SK-N-MC (cell line): ENCODE results near the gene OR2L13.
"Not testable (repeated sequence)": the region's sequence is repeated elsewhere in the genome, so short reads cannot be mapped to it uniquely, and the experiment has no call there.

Experiments
- DNase-seq: peaks from one replicate; pipeline ENCODE4 v3.0.0-alpha.2; 2011; ENCODE audit warnings: low read depth, low spot score
- H3K27ac ChIP-seq: fragments of 200-600 bp; sonication (generic); 2 replicates; pipeline ENCODE4 v1.5.1; 2016; ENCODE audit warnings: mixed run types
- H3K36me3 ChIP-seq: fragments of 200-600 bp; sonication (generic); 2 replicates; pipeline ENCODE4 v1.6.1; 2017; ENCODE audit warnings: antibody characterized with exemption, low read length, mixed read lengths; ENCODE audit not compliant: insufficient read depth
- H3K4me3 ChIP-seq: fragments of 200-600 bp; sonication (generic); 2 replicates; pipeline ENCODE4 v1.5.1; 2016
- H3K9ac ChIP-seq: fragments of 200-600 bp; sonication (generic); 2 replicates; pipeline ENCODE4 v1.8.0; 2017; ENCODE audit warnings: mixed run types, mixed read lengths; ENCODE audit not compliant: insufficient read length
- H3K9me3 ChIP-seq: fragments of 200-600 bp; sonication (generic); 2 replicates; pipeline ENCODE4 v1.6.1; 2017; ENCODE audit warnings: low read depth, mild to moderate bottlenecking, antibody characterized with exemption, low read length, moderate library complexity, mixed read lengths
- EZH2 ChIP-seq: fragments of 200-600 bp; sonication (generic); IDR thresholded peaks from one replicate; pipeline ENCODE4 v1.6.1; 2017; ENCODE audit warnings: antibody characterized with exemption
- FOXP2 ChIP-seq: optimal IDR thresholded peaks from 2 replicates; pipeline ENCODE3; 2011; ENCODE audit warnings: mild to moderate bottlenecking, moderate library complexity; ENCODE audit not compliant: insufficient read depth; ENCODE audit errors: extremely low read length, control extremely low read depth
- POLR2AphosphoS5 ChIP-seq: IDR thresholded peaks from 2 replicates; pipeline ENCODE4 v1.6.1; 2012; ENCODE audit warnings: mild to moderate bottlenecking, low read depth, low read length, borderline replicate concordance

Gene OR2L13

GRCh38 chr1:248094884-248095283 is at the start of gene OR2L13:
TSS of gene OR2L13 (plus strand) at chr1:248095184. CDS start at chr1:248099376, 4,192 bp downstream.
- TF ChIP-seq POLR2AphosphoS5 (no peak), FOXP2 (no peak), EZH2 (no peak)
- no peak for DNase-seq
- H3K4me3 ChIP-seq: no peak within 1 kb of the TSS
- no peaks in the 10 kb centered on the region for H3K9me3 ChIP-seq
- H3K27ac ChIP-seq: no peak within 1 kb of the TSS
- no peak within 1 kb of the TSS for H3K9ac ChIP-seq
- H3K36me3 ChIP-seq: no peaks in the 10 kb centered on the region

GRCh38 chr1:248045209-248045608 is 49.8 kb upstream of the OR2L13 start:
- peak overlapping the region; percentile 41 for H3K9ac ChIP-seq
- DNase-seq: no peak
- H3K9me3 ChIP-seq: no peaks in the 10 kb centered on the region
- TF ChIP-seq FOXP2: no peak
- TF ChIP-seq EZH2: no peak
- no peak for TF ChIP-seq POLR2AphosphoS5
- no peaks in the 10 kb centered on the region for H3K36me3 ChIP-seq
- H3K4me3 ChIP-seq: peak overlapping the region; percentile 44
- peak overlapping the region; percentile 82 for H3K27ac ChIP-seq

- Histone ChIP-seq H3K9me3 (no peaks in the 10 kb centered on the region), H3K9ac (no peak within 1 kb of the TSS), H3K27ac (peak within 1 kb of the TSS; percentile 82; the same call in 1 of the 2 replicates), H3K36me3 (no peaks in the 10 kb centered on the region), H3K4me3 (no peak within 1 kb of the TSS; the same call in 1 of the 2 replicates)
- TF ChIP-seq POLR2AphosphoS5 (no peak), EZH2 (no peak), FOXP2 (no peak)
- no peak for DNase-seq
Measured at GRCh38 chr1:248046536-248046935, 48.4 kb upstream of the OR2L13 start, which contains the start of gene OR2L3. TSS of gene OR2L3 (plus strand) at chr1:248046836. CDS start at chr1:248060682, 13,846 bp downstream.

GRCh38 chr1:248047008-248047407 is 48.0 kb upstream of the OR2L13 start:
- TF ChIP-seq FOXP2 (no peak), POLR2AphosphoS5 (no peak), EZH2 (no peak)
- Histone ChIP-seq H3K4me3 (no peak overlapping the region), H3K9ac (no peak overlapping the region), H3K27ac (no peak overlapping the region), H3K36me3 (no peaks in the 10 kb centered on the region), H3K9me3 (no peaks in the 10 kb centered on the region; the same call in 1 of the 2 replicates)
- DNase-seq: no peak

GRCh38 chr1:248054671-248055070 is 40.3 kb upstream of the OR2L13 start:
- Histone ChIP-seq H3K9me3 (no peaks in the 10 kb centered on the region; the same call in 1 of the 2 replicates), H3K4me3 (no peak overlapping the region), H3K36me3 (no peaks in the 10 kb centered on the region), H3K9ac (no peak overlapping the region), H3K27ac (no peak overlapping the region)
- TF ChIP-seq FOXP2: no peak
- TF ChIP-seq EZH2: no peak
- TF ChIP-seq POLR2AphosphoS5: no peak
- DNase-seq: no peak

GRCh38 chr1:248055261-248055660 is 39.7 kb upstream of the OR2L13 start:
- H3K9me3 ChIP-seq: no peaks in the 10 kb centered on the region; the same call in 1 of the 2 replicates
- no peak overlapping the region for H3K9ac ChIP-seq
- TF ChIP-seq FOXP2: no peak
- TF ChIP-seq POLR2AphosphoS5: no peak
- TF ChIP-seq EZH2: no peak
- no peak for DNase-seq
- no peak overlapping the region for H3K27ac ChIP-seq
- H3K4me3 ChIP-seq: no peak overlapping the region
- no peaks in the 10 kb centered on the region for H3K36me3 ChIP-seq

GRCh38 chr1:248065071-248065470 is 29.9 kb upstream of the OR2L13 start:
- TF ChIP-seq FOXP2 (no peak), POLR2AphosphoS5 (no peak), EZH2 (no peak)
- Histone ChIP-seq H3K36me3 (no peaks in the 10 kb centered on the region), H3K9ac (no peak overlapping the region), H3K27ac (peak overlapping the region; percentile 96), H3K4me3 (peak overlapping the region; percentile 69), H3K9me3 (no peaks in the 10 kb centered on the region)
- peak; percentile 88 for DNase-seq

- Histone ChIP-seq H3K36me3 (no peaks in the 10 kb centered on the region), H3K9ac (no peak overlapping the region), H3K27ac (peak overlapping the region; percentile 49), H3K9me3 (no peaks in the 10 kb centered on the region), H3K4me3 (peak overlapping the region; percentile 59)
- no peak for TF ChIP-seq FOXP2
- TF ChIP-seq POLR2AphosphoS5: no peak
- TF ChIP-seq EZH2: no peak
- DNase-seq: no peak
Measured at GRCh38 chr1:248065604-248066003, 29.4 kb upstream of the OR2L13 start.

GRCh38 chr1:248083864-248084263 is 11.1 kb upstream of the OR2L13 start:
- not testable (repeated sequence) for H3K36me3 ChIP-seq, H3K9ac ChIP-seq, H3K27ac ChIP-seq, H3K4me3 ChIP-seq, H3K9me3 ChIP-seq, DNase-seq
